ENCODE results near the gene HIPK3.

- TF ChIP-seq POLR2AphosphoS5 (IDR thresholded peaks at IDR 0.05; ENCODE audit: low read depth, low read length): no peak
- no peak for TF ChIP-seq POLR2A (IDR thresholded peaks at IDR 0.05; ENCODE audit: low read depth, low read length)
- no peak for TF ChIP-seq TAF1 (IDR thresholded peaks at IDR 0.05; ENCODE audit: borderline replicate concordance, low read depth, low read length)
Measured at GRCh38 chr11:33402066-33402465, 144.9 kb downstream of the HIPK3 start.

Data from GM12892 (cell line).